HepG2 (cell line): ENCODE data around the gene STRN3. TPM values are rescaled to one million over a fixed set of nuclear protein-coding genes. Genes with fewer than 3 reads are reported as not detected.
A peak's percentile ranks its signal among the peaks of the same experiment; 100 is the strongest.

ENCODE experiments used
- AFF4 ChIP-seq: sonication (generic); formaldehyde crosslinking; IDR thresholded peaks from 2 replicates; pipeline ENCODE4 v1.4.0; 2020; ENCODE audit warnings: missing genetic modification reagents
- ARID5B ChIP-seq: IDR thresholded peaks from 2 replicates; pipeline ENCODE4 v1.4.0; 2020; ENCODE audit warnings: mild to moderate bottlenecking, missing genetic modification reagents
- DNMT3B ChIP-seq: conservative IDR thresholded peaks from 2 replicates; pipeline ENCODE4 v1.6.1; 2016; ENCODE audit warnings: missing biosample characterization, control low read depth
- DR1 ChIP-seq: sonication (generic); formaldehyde crosslinking; IDR thresholded peaks from 2 replicates; pipeline ENCODE4 v1.8.0; 2021; ENCODE audit warnings: mild to moderate bottlenecking, missing genetic modification reagents, inconsistent platforms
- HNF4G ChIP-seq, 2 experiments: sonication (generic) in 1 of 2; formaldehyde crosslinking in 1 of 2; IDR thresholded peaks; 2 replicates each; pipeline versions ENCODE4 v1.4.0 to v1.6.1; 2011 to 2020; ENCODE audit warnings: borderline replicate concordance in 2 of 2, low read depth in 2 of 2, mild to moderate bottlenecking in 2 of 2, low read length in 1 of 2, missing genetic modification reagents in 1 of 2, moderate library complexity in 1 of 2
- IKZF1 ChIP-seq: fragments of 450-650 bp; IDR thresholded peaks from 2 replicates; pipeline ENCODE4 v1.7.1; 2016
- IRX3 ChIP-seq: sonication (generic); formaldehyde crosslinking; IDR thresholded peaks from 2 replicates; pipeline ENCODE4 v1.8.1; 2023; ENCODE audit warnings: mild to moderate bottlenecking, low read depth, missing genetic modification reagents, borderline replicate concordance
- KAT7 ChIP-seq: IDR thresholded peaks from 2 replicates; pipeline ENCODE4 v1.6.1; 2018; ENCODE audit warnings: borderline replicate concordance, missing compliant biosample characterization
- MAFG ChIP-seq: sonication (generic); formaldehyde crosslinking; IDR thresholded peaks from 2 replicates; pipeline ENCODE4 v1.5.1; 2020; ENCODE audit warnings: mild to moderate bottlenecking, missing genetic modification reagents
- MIER3 ChIP-seq: IDR thresholded peaks from 2 replicates; pipeline ENCODE4 v1.6.1; 2016; ENCODE audit warnings: missing compliant biosample characterization, borderline replicate concordance
- MXD1 ChIP-seq: sonication (generic); formaldehyde crosslinking; IDR thresholded peaks from 2 replicates; pipeline ENCODE4 v1.4.0; 2020; ENCODE audit warnings: mild to moderate bottlenecking, missing genetic modification reagents
- SMARCC2 ChIP-seq: fragments of 450-650 bp; IDR thresholded peaks from 2 replicates; pipeline ENCODE4 v1.6.1; 2017; ENCODE audit warnings: antibody characterized with exemption, mild to moderate bottlenecking
- SOX6 ChIP-seq, 2 experiments: fragments of 450-650 bp in 1 of 2; sonication (generic) in 1 of 2; formaldehyde crosslinking in 1 of 2; IDR thresholded peaks; 2 replicates each; pipeline versions ENCODE4 v1.4.0 to v1.6.1; 2017 to 2020; ENCODE audit warnings: antibody characterized with exemption in 1 of 2, mild to moderate bottlenecking in 1 of 2, missing genetic modification reagents in 1 of 2
- TAF1 ChIP-seq: sonication (generic); formaldehyde crosslinking; IDR thresholded peaks from 2 replicates; pipeline ENCODE4 v1.4.0; 2020; ENCODE audit warnings: missing genetic modification reagents
- ZNF101 ChIP-seq: sonication (generic); formaldehyde crosslinking; IDR thresholded peaks from 2 replicates; pipeline ENCODE4 v1.4.0; 2020; ENCODE audit warnings: mild to moderate bottlenecking, low read depth, missing genetic modification reagents, borderline replicate concordance
- ZNF615 ChIP-seq: sonication (generic); formaldehyde crosslinking; IDR thresholded peaks from 2 replicates; pipeline ENCODE4 v1.5.0; 2020; ENCODE audit warnings: mild to moderate bottlenecking, missing genetic modification reagents, borderline replicate concordance
- polyA plus RNA-seq, 8 experiments: library from polyadenylated mRNA; depleted of rRNA in 3 of 8; stranded (reverse) in 7 of 8; unstranded in 1 of 8; fragments of >200 nt; fragmentation: Illumina TruSeq in 4 of 8; extraction: Trizol in 4 of 8; gene quantifications; 2 replicates each; pipeline versions ENCODE4 v1.2.1 to v1.2.3, GENCODE V29; 2011 to 2016; ENCODE audit warnings: low read depth in 4 of 8, missing spikeins in 1 of 8, mixed read lengths in 1 of 8; ENCODE audit not compliant: insufficient read depth in 1 of 8
- total RNA-seq, 5 experiments: library from RNA; depleted of rRNA; stranded (reverse); fragments of >200 nt; fragmentation: Illumina TruSeq; extraction: Trizol; gene quantifications; 2 replicates each; pipeline ENCODE4 v1.2.3, GENCODE V29; 2016; ENCODE audit warnings: low read depth in 1 of 5
- TF ChIP-seq, protein P1 (sequence below): sonication (generic); formaldehyde crosslinking; IDR thresholded peaks from 2 replicates; pipeline ENCODE4 v1.4.0; 2020; ENCODE audit warnings: missing genetic modification reagents

Gene STRN3
- total and polyA plus RNA-seq, 2 of the 13 experiments (the other 11 are each of a cell fraction or from before 2014, with no cell fraction given), result 49.4 to 123 TPM

DNA sequence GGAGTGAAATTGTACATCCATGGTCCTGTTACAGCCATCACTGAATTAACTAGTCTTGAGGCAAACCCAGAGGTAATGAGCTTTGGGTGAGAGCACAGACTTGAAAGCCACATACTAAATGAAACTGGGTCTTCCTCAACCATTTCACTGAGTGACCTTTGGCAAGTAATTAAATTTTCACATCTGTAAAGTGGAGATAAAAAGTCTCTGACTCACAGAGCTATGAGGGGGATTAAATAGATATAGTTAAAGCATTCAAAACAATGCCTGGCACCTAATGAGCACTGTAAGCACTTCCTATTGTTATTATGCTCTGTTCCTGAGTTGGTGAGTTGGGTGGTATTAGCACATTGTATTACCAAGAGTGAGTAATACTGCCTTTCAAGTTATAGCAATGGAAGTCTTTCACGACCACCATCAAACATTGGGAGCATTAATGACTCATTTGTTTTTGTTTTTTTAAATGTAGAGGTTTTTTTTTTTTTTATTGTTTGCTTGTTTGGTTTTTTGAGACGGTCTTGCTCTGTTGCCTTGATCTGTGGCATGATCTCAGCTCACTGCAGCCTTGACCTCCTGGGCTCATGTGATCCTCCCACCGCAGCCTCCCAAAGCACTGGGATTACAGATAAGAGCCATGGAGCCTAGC, 12.5 kb upstream of the STRN3 start (continued):
- TF ChIP-seq, protein P1, sequence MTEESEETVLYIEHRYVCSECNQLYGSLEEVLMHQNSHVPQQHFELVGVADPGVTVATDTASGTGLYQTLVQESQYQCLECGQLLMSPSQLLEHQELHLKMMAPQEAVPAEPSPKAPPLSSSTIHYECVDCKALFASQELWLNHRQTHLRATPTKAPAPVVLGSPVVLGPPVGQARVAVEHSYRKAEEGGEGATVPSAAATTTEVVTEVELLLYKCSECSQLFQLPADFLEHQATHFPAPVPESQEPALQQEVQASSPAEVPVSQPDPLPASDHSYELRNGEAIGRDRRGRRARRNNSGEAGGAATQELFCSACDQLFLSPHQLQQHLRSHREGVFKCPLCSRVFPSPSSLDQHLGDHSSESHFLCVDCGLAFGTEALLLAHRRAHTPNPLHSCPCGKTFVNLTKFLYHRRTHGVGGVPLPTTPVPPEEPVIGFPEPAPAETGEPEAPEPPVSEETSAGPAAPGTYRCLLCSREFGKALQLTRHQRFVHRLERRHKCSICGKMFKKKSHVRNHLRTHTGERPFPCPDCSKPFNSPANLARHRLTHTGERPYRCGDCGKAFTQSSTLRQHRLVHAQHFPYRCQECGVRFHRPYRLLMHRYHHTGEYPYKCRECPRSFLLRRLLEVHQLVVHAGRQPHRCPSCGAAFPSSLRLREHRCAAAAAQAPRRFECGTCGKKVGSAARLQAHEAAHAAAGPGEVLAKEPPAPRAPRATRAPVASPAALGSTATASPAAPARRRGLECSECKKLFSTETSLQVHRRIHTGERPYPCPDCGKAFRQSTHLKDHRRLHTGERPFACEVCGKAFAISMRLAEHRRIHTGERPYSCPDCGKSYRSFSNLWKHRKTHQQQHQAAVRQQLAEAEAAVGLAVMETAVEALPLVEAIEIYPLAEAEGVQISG (CRISPR knock-in tag), result no peak
- peak; percentile 17; the same call in 1 of the 2 replicates for TF ChIP-seq KAT7
- peak; percentile 25; the same call in 1 of the 2 replicates for TF ChIP-seq SMARCC2
- peak; percentile 78 for TF ChIP-seq ARID5B (CRISPR knock-in tag)
- TF ChIP-seq ZNF615 (CRISPR knock-in tag), result 0 out of 2 replicates have a peak, but pooled peaks have one; percentile 72
- 0 out of 2 replicates have a peak, but pooled peaks have one; percentile 40 for TF ChIP-seq DNMT3B (CRISPR knock-in tag)
- no peak for TF ChIP-seq IKZF1
- peak; percentile 79 for TF ChIP-seq MIER3 (CRISPR knock-in tag)
- no peak for TF ChIP-seq MXD1 (CRISPR knock-in tag)
- TF ChIP-seq IRX3 (CRISPR knock-in tag), result no peak
- no peak for TF ChIP-seq ZNF101 (CRISPR knock-in tag)
- peak; percentile 27; the same call in 1 of the 2 replicates for TF ChIP-seq HNF4G (IDR thresholded peaks at IDR 0.05; ENCODE audit: borderline replicate concordance, low read depth, low read length)
- no peak for TF ChIP-seq HNF4G (CRISPR knock-in tag; IDR thresholded peaks at IDR 0.05; ENCODE audit: borderline replicate concordance, low read depth)
- TF ChIP-seq SOX6 (IDR thresholded peaks at IDR 0.05), result no peak; the same call in 1 of the 2 replicates
- peak; percentile 87 for TF ChIP-seq SOX6 (CRISPR knock-in tag; IDR thresholded peaks at IDR 0.05)
- 0 out of 2 replicates have a peak, but pooled peaks have one; percentile 17 for TF ChIP-seq AFF4 (CRISPR knock-in tag)
- TF ChIP-seq DR1 (CRISPR knock-in tag), result no peak
- TF ChIP-seq TAF1, result 0 out of 2 replicates have a peak, but pooled peaks have one; percentile 18
- no peak for TF ChIP-seq MAFG (CRISPR knock-in tag)
